Activated naive CD8-positive, alpha-beta T cell (primary cell): ENCODE measurements around the gene TRAF4.
"Not testable (repeated sequence)": the region's sequence is repeated elsewhere in the genome, so short reads cannot be mapped to it uniquely, and the experiment has no call there.

ENCODE experiments used
- H3K27ac Mint-ChIP-seq: one replicate; pipeline ENCODE4 v1.8.0; 2021; ENCODE audit warnings: mixed read lengths
- H3K27me3 Mint-ChIP-seq: one replicate; pipeline ENCODE4 v1.8.0; 2021; ENCODE audit warnings: mixed read lengths
- H3K36me3 Mint-ChIP-seq: one replicate; pipeline ENCODE4 v1.8.0; 2021; ENCODE audit warnings: mixed read lengths
- H3K4me1 Mint-ChIP-seq: one replicate; pipeline ENCODE4 v1.8.0; 2021; ENCODE audit warnings: low read depth, mixed read lengths
- H3K4me3 Mint-ChIP-seq: one replicate; pipeline ENCODE4 v1.8.0; 2021; ENCODE audit warnings: mild to moderate bottlenecking, mixed read lengths
- H3K9me3 Mint-ChIP-seq: one replicate; pipeline ENCODE4 v1.8.0; 2021; ENCODE audit warnings: low read depth, mixed read lengths

The TRAF4 gene

GRCh38 chr17:28710861-28711722 lies 32.7 kb upstream of the TRAF4 start:
- Mint-ChIP-seq H3K27ac (peak overlapping the region; percentile 82), H3K4me1 (peaks cover 26% of the 10 kb centered on the region), H3K4me3 (peak overlapping the region; percentile 88), H3K27me3 (no peaks in the 10 kb centered on the region), H3K36me3 (peaks cover 3% of the 10 kb centered on the region), H3K9me3 (no peaks in the 10 kb centered on the region)

DNA sequence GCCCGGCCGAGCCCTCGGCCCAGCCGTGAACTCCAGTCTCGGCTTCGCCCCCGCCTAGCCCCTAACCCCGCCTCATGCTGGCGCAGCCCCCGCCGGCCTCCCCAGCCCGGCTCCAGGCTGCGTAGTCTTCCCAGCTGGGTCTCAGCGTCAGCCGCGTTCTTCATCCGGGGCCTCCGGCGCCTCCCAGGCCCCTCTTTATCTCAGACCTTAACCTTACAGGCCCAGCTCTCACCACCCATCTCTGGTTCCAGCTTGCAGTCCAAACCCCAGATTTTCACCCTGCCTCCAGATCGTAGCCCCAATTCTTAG lies 32.1 kb upstream of the TRAF4 start, which contains the start of gene PROCA1:
Gene PROCA1, minus strand, starts transcription at position 166 of the 309 bp plus-strand sequence. CDS start 228 bp downstream, outside the sequence.
- Mint-ChIP-seq H3K4me1 (peaks cover 29% of the 10 kb centered on the region), H3K4me3 (peak within 1 kb of the TSS; percentile 88), H3K27ac (peak within 1 kb of the TSS; percentile 82), H3K9me3 (no peaks in the 10 kb centered on the region), H3K27me3 (no peaks in the 10 kb centered on the region), H3K36me3 (peaks cover 3% of the 10 kb centered on the region)

- Mint-ChIP-seq H3K27me3 (no peaks in the 10 kb centered on the region), H3K4me3 (peak overlapping the region; percentile 85), H3K4me1 (peaks cover 29% of the 10 kb centered on the region)
Measured at GRCh38 chr17:28712032-28712704, 31.6 kb upstream of the TRAF4 start.

DNA sequence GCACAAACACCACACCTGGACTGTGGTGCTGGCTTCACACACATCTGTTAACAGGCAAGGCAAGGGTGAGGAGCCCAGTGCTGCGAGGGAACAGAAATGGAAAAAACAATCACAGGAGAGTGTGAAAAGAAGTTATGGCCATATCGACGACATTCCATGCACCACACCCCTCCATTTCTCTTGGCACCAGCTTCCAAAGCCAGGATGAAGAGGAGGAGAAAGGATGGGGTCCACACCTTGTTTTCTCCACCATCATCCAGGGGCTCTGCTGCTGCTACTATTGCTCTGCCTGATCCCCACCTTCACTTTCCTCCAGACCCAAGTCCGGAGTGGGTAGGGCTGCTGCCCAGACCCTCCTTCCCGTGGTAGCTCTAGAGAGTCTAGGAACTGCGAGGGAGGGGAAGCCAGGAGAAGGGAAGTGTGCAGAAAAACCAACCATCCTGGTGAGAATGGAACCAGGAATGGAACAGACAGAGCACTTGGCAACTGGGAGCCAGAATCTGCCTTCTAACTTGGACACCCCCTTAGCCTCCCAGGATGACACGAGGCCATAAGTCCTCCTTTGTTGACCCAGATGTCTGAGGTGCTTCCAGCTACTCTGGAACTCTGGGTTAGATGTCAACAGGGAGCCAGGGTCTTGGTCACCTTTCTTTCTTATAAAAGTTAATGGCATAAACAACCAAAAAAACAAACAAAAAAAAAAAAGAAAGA lies 31.0 kb upstream of the TRAF4 start:
- H3K27me3 Mint-ChIP-seq, result no peaks in the 10 kb centered on the region
- H3K9me3 Mint-ChIP-seq, result no peaks in the 10 kb centered on the region
- peaks cover 3% of the 10 kb centered on the region for H3K36me3 Mint-ChIP-seq
- peak overlapping the region; percentile 85 for H3K4me3 Mint-ChIP-seq
- peaks cover 29% of the 10 kb centered on the region for H3K4me1 Mint-ChIP-seq
- H3K27ac Mint-ChIP-seq, result peak overlapping the region; percentile 70

More at GRCh38 chr17:28712032-28712704, 31.6 kb upstream of the TRAF4 start:
- H3K27ac Mint-ChIP-seq, result peak overlapping the region; percentile 82
- no peaks in the 10 kb centered on the region for H3K9me3 Mint-ChIP-seq
- H3K36me3 Mint-ChIP-seq, result peaks cover 3% of the 10 kb centered on the region

DNA sequence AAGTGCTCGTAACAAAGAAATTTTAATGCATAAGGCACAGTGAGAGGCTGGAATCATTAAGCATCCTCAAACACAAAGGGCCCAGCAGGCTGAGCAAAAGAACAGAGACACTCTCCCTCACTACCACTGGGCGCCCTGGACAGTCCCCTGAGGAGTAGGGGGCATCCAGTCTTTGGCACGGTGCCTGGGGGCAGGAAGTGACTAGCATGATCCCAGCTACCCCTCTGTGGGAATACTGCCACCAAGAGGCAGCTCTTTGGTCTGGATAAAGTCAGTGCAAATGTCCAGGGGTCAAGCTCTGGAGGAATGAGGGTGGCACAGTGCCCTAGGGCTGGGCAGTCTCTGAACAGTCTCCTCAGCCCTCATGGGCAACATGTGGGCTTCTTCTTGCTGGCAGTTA lies 29.5 kb upstream of the TRAF4 start:
- H3K27ac Mint-ChIP-seq, result no peak overlapping the region
- peaks cover 3% of the 10 kb centered on the region for H3K36me3 Mint-ChIP-seq
- no peaks in the 10 kb centered on the region for H3K27me3 Mint-ChIP-seq
- peak overlapping the region; percentile 13 for H3K4me3 Mint-ChIP-seq
- peaks cover 39% of the 10 kb centered on the region for H3K4me1 Mint-ChIP-seq
- H3K9me3 Mint-ChIP-seq, result no peaks in the 10 kb centered on the region

GRCh38 chr17:28715217-28715616 lies 28.6 kb upstream of the TRAF4 start:
- H3K27me3 Mint-ChIP-seq, result no peaks in the 10 kb centered on the region
- H3K4me1 Mint-ChIP-seq, result peaks cover 42% of the 10 kb centered on the region
- no peak overlapping the region for H3K4me3 Mint-ChIP-seq
- peak overlapping the region; percentile 29 for H3K27ac Mint-ChIP-seq
- peaks cover 6% of the 10 kb centered on the region for H3K36me3 Mint-ChIP-seq
- no peaks in the 10 kb centered on the region for H3K9me3 Mint-ChIP-seq

GRCh38 chr17:28716740-28717577 lies 26.9 kb upstream of the TRAF4 start:
- no peaks in the 10 kb centered on the region for H3K27me3 Mint-ChIP-seq
- peak overlapping the region; percentile 64 for H3K27ac Mint-ChIP-seq
- peaks cover 32% of the 10 kb centered on the region for H3K4me1 Mint-ChIP-seq
- H3K9me3 Mint-ChIP-seq, result no peaks in the 10 kb centered on the region
- peaks cover 18% of the 10 kb centered on the region for H3K36me3 Mint-ChIP-seq
- peak overlapping the region; percentile 66 for H3K4me3 Mint-ChIP-seq

DNA sequence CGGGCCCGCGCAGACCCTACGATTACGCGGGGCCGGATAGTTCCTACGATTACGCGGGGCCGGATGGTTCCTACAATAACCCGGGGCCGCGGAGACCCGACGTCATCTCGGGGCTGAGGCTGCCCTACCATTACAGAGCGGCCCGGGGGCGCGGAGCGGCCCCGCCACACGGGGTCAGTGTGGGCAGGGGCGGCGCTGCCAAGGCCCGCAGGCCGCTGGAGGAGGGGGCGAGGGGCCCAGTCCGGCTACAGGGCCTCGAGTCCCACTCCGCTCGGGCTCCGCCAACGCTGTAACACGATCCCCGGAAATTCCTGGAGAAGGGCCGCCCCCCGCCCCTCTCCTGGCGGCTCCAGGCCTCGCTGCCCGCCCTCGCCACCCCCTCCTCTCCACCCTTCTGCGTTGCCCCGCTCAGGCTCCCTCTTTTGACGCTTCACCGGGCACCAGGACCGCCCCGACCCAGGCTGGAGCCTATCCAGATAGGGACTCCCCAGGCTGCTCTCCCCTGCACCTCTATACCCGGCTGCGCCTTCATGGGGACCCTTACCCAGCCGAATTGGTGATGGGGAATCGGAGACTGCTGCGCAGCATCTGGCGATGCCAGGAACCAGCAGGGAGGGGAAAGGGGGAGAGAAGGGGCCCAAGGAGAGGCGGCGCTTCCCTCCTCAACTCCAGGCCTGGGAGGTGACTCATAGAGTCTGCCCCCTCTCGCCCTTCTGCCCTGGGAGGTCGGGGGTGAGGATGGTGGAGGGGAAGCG lies 26.1 kb upstream of the TRAF4 start, which contains the start of gene RAB34:
Gene RAB34, minus strand, starts transcription at position 291 of the 755 bp plus-strand sequence. CDS start 602 bp downstream, outside the sequence.
- H3K4me1 Mint-ChIP-seq, result peaks cover 33% of the 10 kb centered on the region
- H3K36me3 Mint-ChIP-seq, result peaks cover 20% of the 10 kb centered on the region
- H3K9me3 Mint-ChIP-seq, result no peaks in the 10 kb centered on the region

GRCh38 chr17:28718333-28719020 lies 25.3 kb upstream of the TRAF4 start:
- peak overlapping the region; percentile 90 for H3K4me3 Mint-ChIP-seq
- peak overlapping the region; percentile 94 for H3K27ac Mint-ChIP-seq

More for the DNA sequence above, 26.1 kb upstream of the TRAF4 start, which contains the start of gene RAB34:
- H3K27me3 Mint-ChIP-seq, result no peaks in the 10 kb centered on the region
- H3K4me3 Mint-ChIP-seq, result peak within 1 kb of the TSS; percentile 90
- H3K27ac Mint-ChIP-seq, result peak within 1 kb of the TSS; percentile 94

DNA sequence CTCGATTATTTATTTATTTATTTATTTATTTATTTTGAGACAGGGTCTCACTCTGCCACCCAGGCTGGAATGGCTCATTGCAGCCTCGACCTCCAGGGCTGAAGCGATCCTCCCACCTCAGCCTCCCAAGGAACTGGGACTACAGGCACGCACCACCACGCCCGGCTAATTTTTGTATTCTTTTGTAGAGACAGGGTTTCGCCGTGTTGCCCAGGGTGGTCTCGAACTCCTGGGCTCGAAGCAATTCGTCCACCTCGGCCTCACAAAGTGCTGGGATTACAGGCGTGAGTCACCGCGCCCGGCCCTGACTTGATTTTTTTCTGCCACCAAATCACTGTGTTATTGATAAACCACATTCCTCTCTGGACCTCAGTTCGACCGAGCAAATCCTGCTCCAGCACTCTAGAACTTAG lies 24.8 kb upstream of the TRAF4 start:
- H3K27ac Mint-ChIP-seq, result peak overlapping the region; percentile 100
- peaks cover 22% of the 10 kb centered on the region for H3K36me3 Mint-ChIP-seq
- H3K9me3 Mint-ChIP-seq, result no peaks in the 10 kb centered on the region
- no peaks in the 10 kb centered on the region for H3K27me3 Mint-ChIP-seq
- H3K4me3 Mint-ChIP-seq, result peak overlapping the region; percentile 99
- peaks cover 39% of the 10 kb centered on the region for H3K4me1 Mint-ChIP-seq

More at GRCh38 chr17:28718333-28719020, 25.3 kb upstream of the TRAF4 start:
- no peaks in the 10 kb centered on the region for H3K27me3 Mint-ChIP-seq
- H3K9me3 Mint-ChIP-seq, result no peaks in the 10 kb centered on the region
- peaks cover 20% of the 10 kb centered on the region for H3K36me3 Mint-ChIP-seq
- peaks cover 37% of the 10 kb centered on the region for H3K4me1 Mint-ChIP-seq

GRCh38 chr17:28720247-28720996 lies 23.4 kb upstream of the TRAF4 start:
- Mint-ChIP-seq H3K9me3 (no peaks in the 10 kb centered on the region), H3K36me3 (peaks cover 30% of the 10 kb centered on the region), H3K4me1 (peaks cover 49% of the 10 kb centered on the region), H3K4me3 (peak overlapping the region; percentile 99), H3K27ac (peak overlapping the region; percentile 100), H3K27me3 (no peaks in the 10 kb centered on the region)

GRCh38 chr17:28720997-28721329 lies 22.8 kb upstream of the TRAF4 start:
- Mint-ChIP-seq H3K4me3 (peak overlapping the region; percentile 99), H3K36me3 (peaks cover 30% of the 10 kb centered on the region), H3K4me1 (peaks cover 44% of the 10 kb centered on the region), H3K27ac (peak overlapping the region; percentile 100)
- not testable (repeated sequence) for H3K9me3 Mint-ChIP-seq, H3K27me3 Mint-ChIP-seq
